SIG-M5 treated with dmso at 0.1 percent for 504 hours (cell line): ENCODE measurements around the gene ERN1.
"Not testable (repeated sequence)": the region's sequence is repeated elsewhere in the genome, so short reads cannot be mapped to it uniquely, and the experiment has no call there.

Source experiments
- DNase-seq: peaks from one replicate; lab custom pipeline; 2025; ENCODE audit not compliant: unreplicated experiment; lab: John Stamatoyannopoulos, UW

ERN1 gene

DNA sequence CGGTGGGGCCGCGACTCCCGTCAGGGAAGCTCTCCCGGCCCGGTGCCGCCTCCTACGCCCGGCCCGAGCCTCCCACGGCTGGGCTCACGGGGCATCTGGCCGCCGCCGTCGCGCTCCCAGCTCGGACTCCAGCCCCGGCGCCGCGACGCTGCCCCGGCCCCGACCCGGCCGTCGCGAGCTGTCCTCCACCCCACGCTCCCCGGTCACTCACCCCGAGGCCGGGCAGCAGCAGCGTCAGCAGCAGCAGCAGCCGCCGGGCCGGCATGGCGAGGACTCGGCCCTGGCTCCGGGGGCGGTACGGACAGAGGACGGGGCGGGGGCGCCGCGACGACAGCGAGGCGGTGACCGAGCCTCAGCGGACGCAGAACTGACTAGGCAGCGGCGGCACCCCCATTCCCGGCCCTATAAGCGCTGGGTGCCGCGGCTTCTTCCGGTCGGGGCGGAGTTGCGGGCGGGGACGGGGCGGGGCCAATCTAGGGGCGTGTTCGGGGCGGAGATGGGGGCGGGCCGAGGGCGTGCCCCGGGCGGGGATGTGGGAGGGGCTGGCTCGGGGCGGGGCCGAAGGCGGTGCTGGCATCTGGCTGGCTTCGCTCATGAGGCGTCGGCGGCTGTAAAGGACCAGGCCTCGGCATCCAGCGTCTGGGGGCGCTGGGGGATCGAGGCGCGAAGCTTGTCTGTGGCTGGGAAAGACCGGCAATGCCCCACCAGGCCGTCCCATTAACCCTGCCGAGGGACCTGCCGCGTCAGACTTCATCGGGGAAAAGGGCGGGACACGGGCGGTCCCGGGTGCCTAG, at the start of gene ERN1:
TSS of gene ERN1 (minus strand) at position 380 of the 794 bp plus-strand sequence. CDS start at position 265, 115 bp downstream.
- peak; percentile 95 for DNase-seq

DNA sequence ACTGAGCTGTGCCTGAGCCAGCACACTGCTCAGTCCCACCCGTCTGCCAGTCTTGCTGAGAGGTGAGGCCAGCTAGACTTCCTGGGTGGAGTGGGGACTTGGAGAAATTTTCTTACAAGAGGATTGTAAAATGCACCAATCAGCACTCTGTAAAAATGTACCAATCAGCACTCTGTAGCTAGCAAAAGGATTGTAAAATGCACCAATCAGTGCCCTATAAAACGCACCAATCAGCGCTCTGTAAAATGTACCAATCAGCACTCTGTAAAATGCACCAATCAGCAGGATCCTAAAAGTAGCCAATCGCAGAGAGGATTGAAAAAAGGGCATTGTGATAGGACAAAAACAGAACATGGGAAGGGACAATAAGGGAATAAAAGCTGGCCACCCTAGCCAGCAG, 49.1 kb upstream of the ERN1 start:
- not testable (repeated sequence) for DNase-seq

- no peak for DNase-seq
Measured at GRCh38 chr17:64178011-64178825, 48.3 kb upstream of the ERN1 start.

- no peak for DNase-seq
Measured at GRCh38 chr17:64177311-64178010, 47.5 kb upstream of the ERN1 start.

DNA sequence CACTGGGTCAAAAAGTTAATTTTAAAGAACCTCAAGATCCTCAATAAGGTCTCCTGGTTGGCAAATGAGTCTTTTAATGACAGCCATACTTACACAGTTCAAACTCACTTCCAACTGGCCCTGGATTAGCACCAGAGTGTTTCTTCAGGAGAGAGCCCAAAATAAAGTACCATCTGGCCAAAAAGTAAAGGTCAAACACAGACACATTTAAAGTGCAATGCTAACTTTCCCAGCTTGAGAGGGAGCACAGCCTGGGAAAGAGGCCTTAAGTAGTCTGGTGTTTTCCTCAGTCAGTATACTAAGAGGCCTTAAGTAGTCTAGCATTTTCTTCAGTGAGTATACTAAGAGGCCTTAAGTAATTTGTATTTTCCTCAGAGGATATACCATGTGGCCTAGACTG, 46.6 kb upstream of the ERN1 start:
- no peak for DNase-seq

GRCh38 chr17:64174686-64175456, 44.9 kb upstream of the ERN1 start:
- peak; percentile 98 for DNase-seq

- no peak for DNase-seq
Measured at GRCh38 chr17:64173646-64174045, 43.7 kb upstream of the ERN1 start.

DNA sequence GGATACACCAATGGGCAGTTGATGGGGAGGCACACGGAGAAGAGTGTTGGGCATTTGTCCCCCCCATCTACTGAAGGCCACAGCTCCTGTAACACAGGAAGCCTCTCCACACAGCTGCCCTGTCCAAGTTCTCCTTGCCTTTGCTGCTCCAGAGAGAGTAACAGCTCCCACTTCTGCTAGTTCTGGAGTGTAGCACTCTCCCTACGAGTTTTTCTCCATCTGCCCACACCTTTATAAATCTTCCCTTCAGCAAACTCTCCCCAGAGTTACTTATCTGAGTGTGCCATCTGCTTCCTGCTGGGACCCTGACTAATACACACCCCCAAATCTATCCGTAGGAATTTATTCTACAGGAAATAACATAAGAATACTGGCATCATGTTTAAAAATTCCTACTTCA, 42.6 kb upstream of the ERN1 start:
- DNase-seq = no peak

GRCh38 chr17:64171041-64171440, 41.1 kb upstream of the ERN1 start:
- no peak for DNase-seq

- no peak for DNase-seq
Measured at GRCh38 chr17:64170286-64170685, 40.3 kb upstream of the ERN1 start.

DNA sequence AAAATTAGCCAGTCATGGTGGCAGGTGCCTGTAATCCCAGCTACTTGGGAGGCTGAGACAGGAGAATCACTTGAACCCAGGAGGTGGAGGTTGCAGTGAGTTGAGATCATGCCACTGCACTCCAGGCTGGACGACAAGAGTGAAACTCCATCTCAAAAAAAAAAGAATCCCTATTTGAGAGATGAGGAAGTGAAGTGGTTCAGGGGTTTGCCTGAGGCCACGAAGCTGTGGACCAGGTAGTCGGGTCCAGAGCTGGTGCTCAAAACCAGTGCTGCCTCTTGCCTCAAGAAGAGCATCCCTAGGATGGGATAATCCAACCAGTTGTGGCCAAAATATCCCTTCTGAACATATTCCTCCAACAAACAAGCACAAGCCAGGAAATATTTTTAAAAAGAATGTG, 37.7 kb upstream of the ERN1 start:
- not testable (repeated sequence) for DNase-seq

- DNase-seq = no peak
Measured at GRCh38 chr17:64166876-64167275, 36.9 kb upstream of the ERN1 start.

GRCh38 chr17:64165347-64165746, 35.4 kb upstream of the ERN1 start:
- DNase-seq = no peak

- DNase-seq = no peak
Measured at GRCh38 chr17:64164596-64165285, 34.8 kb upstream of the ERN1 start.

DNA sequence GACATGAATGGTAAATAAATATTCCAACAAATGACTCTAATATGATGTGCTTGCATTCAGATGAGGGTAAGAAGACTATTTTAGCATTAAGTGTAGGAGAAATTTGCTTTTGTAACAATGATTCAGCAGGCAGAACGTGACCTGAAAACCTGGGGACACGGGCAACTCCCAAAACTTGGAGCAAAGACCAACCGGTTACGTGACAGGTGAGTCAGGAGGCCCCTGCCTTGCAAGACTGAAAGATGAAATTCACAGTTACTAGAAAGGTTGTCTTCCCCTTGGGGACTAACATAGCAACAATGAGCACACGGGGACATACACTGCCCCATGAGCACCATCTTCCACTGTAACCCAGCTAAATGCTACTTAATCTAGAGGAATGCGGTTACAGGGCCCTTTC, 33.5 kb upstream of the ERN1 start:
- DNase-seq = no peak

DNA sequence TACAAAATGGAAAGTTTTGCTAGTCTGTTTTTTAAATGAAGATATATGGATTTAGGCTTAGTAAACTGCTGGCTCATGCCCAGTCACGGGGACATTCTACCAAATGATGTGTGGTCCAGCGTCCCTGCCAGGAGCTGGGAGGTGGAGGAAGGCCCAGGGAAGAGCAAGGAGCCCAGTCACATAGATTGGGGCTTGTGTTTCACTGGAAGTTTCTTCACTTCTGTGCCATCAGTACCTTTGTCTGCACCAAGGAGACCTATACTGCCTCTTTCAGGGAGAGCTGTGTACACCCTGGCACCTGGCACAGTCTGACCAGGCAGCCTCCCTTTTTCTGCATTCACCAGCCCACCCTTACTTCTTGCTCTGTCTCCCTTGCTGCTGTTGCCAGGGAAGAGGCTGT, 32.6 kb upstream of the ERN1 start:
- no peak for DNase-seq

- DNase-seq = no peak
Measured at GRCh38 chr17:64161380-64162176, 31.6 kb upstream of the ERN1 start.

DNA sequence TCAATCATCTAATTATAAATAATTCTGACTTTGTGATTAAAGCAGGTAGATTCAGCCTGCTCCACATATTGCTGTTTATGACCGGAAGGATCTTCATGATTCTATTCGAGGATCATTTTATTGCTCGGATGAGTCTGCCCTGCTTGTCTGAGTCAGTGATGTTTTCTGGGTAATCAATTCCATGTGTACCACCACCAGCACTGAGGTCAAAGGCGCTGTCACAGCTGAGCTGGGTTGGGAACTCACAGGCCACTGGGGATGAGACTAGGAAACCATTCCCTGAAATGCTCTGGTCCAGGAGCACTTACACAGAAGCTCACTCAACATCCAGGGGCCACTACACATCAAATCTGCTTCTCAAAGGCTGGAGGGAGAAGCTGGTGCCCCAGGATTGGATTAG, 30.4 kb upstream of the ERN1 start:
- no peak for DNase-seq

GRCh38 chr17:64158831-64159590, 29.1 kb upstream of the ERN1 start:
- no peak for DNase-seq
